ENCODE measurements around the gene SPTBN4.
"Not testable (repeated sequence)": the region's sequence is repeated elsewhere in the genome, so short reads cannot be mapped to it uniquely, and the experiment has no call there.

The SPTBN4 gene

GRCh38 chr19:40507892-40508291, 41.1 kb downstream of the SPTBN4 start:
- no peak for DNase-seq (ENCODE audit: low read depth)

GRCh38 chr19:40508739-40509260, 42.0 kb downstream of the SPTBN4 start:
- DNase-seq (ENCODE audit: low read depth): no peak

- DNase-seq (ENCODE audit: low read depth): no peak
Observed at GRCh38 chr19:40510526-40511115, 43.8 kb downstream of the SPTBN4 start.

- no peak for DNase-seq (ENCODE audit: low read depth)
Observed at GRCh38 chr19:40511487-40511886, 44.7 kb downstream of the SPTBN4 start.

- DNase-seq (ENCODE audit: low read depth): no peak
Observed at GRCh38 chr19:40512110-40512472, 45.3 kb downstream of the SPTBN4 start.

- DNase-seq (ENCODE audit: low read depth): no peak
Observed at GRCh38 chr19:40512473-40513344, 45.9 kb downstream of the SPTBN4 start.

- DNase-seq (ENCODE audit: low read depth): no peak
Observed at GRCh38 chr19:40513345-40513678, 46.5 kb downstream of the SPTBN4 start.

GRCh38 chr19:40513741-40514315, 47.0 kb downstream of the SPTBN4 start:
- DNase-seq (ENCODE audit: low read depth): no peak

- no peak for DNase-seq (ENCODE audit: low read depth)
Observed at GRCh38 chr19:40517248-40517647, 50.4 kb downstream of the SPTBN4 start.

GRCh38 chr19:40519352-40520322, 52.8 kb downstream of the SPTBN4 start:
- DNase-seq (ENCODE audit: low read depth): no peak

- DNase-seq (ENCODE audit: low read depth): no peak
Observed at GRCh38 chr19:40521276-40521675, 54.5 kb downstream of the SPTBN4 start.

GRCh38 chr19:40521900-40522299, 55.1 kb downstream of the SPTBN4 start:
- DNase-seq (ENCODE audit: low read depth): not testable (repeated sequence)

- DNase-seq (ENCODE audit: low read depth): no peak
Observed at GRCh38 chr19:40523322-40524047, 56.7 kb downstream of the SPTBN4 start.

GRCh38 chr19:40524133-40524549, 57.3 kb downstream of the SPTBN4 start:
- DNase-seq (ENCODE audit: low read depth): no peak

GRCh38 chr19:40524655-40525054, 57.9 kb downstream of the SPTBN4 start:
- no peak for DNase-seq (ENCODE audit: low read depth)

GRCh38 chr19:40525234-40526051, 58.6 kb downstream of the SPTBN4 start:
- no peak for DNase-seq (ENCODE audit: low read depth)

- DNase-seq (ENCODE audit: low read depth): no peak
Observed at GRCh38 chr19:40528078-40528477, 61.3 kb downstream of the SPTBN4 start.

GRCh38 chr19:40528533-40529092, 61.8 kb downstream of the SPTBN4 start:
- no peak for DNase-seq (ENCODE audit: low read depth)

GRCh38 chr19:40529093-40529954, 62.5 kb downstream of the SPTBN4 start:
- peak; percentile 91 for DNase-seq (ENCODE audit: low read depth)
